ENCODE measurements around the gene ZKSCAN5.
"Not testable (repeated sequence)": the region's sequence is repeated elsewhere in the genome, so short reads cannot be mapped to it uniquely, and the experiment has no call there.

The ZKSCAN5 gene

DNA sequence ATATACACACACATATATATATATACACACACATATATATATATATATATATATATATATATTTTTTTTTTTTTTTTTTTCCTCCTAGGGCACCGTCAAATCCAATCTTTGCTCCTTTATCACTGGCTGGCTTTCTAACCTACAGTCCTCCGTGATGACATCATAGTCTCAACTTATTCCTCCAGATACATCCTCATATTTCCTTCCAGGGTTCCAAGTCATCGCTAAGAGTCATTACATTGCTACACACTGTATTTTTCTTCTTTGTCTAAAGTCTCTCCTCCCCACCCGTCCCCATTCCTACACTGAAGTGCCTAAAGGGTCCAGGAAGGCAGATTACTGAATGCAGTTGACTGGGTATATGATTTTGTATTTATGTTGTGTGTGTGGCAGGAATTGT, 48.6 kb downstream of the ZKSCAN5 start:
- H3K27me3 Mint-ChIP-seq, result no peaks in the 10 kb centered on the region
- peaks cover 79% of the 10 kb centered on the region for H3K36me3 Mint-ChIP-seq (ENCODE audit: low read depth)
- H3K9me3 Mint-ChIP-seq, result peaks cover 4% of the 10 kb centered on the region
- H3K27ac Mint-ChIP-seq, result no peak overlapping the region
- no peak overlapping the region for H3K4me3 Mint-ChIP-seq
- peaks cover 45% of the 10 kb centered on the region for H3K4me1 Mint-ChIP-seq (ENCODE audit: low read depth)
- DNase-seq, result no peak

DNA sequence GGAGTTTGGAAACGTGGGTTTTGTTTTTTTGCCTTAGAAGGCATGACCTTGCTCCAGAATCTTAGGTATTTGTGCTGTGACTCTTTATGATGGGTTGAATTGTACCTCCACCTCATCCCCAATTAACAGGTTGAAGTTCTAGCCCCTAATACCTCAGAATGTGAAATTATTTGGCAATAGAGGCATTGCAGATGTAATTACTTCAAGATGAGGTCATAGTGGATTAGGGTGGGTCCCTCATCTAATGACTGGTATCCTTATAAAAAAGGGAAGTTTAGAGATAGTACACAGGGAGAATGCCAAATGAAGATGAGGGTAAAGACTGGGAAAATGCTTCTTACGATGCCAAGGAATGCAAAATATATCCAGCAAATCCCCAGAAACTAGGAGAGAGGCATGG, 50.5 kb downstream of the ZKSCAN5 start:
- H3K4me1 Mint-ChIP-seq (ENCODE audit: low read depth), result peaks cover 46% of the 10 kb centered on the region

DNA sequence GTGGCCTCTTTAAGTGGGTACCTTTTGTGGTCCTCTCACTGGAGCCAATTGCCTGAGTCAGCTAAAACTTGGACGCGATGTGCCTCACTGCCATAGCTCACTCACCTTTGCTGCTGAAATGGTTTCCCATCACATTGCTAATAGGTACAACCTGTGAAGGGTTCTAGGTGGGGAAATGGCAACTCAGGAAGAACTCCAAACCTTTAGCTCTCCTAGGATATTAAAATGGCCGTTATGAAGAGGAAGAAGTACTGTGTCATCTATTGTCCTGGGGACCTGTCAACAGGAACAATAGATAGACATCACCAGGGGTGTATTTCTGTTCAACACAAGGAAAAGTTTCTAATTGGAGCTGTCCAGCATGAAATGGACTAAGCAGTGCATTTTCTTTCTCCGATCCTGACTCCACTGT, 52.7 kb downstream of the ZKSCAN5 start:
- no peaks in the 10 kb centered on the region for H3K9me3 Mint-ChIP-seq
- no peak for DNase-seq
- H3K36me3 Mint-ChIP-seq (ENCODE audit: low read depth), result peaks cover 86% of the 10 kb centered on the region
- no peaks in the 10 kb centered on the region for H3K27me3 Mint-ChIP-seq
- peak overlapping the region; percentile 94 for H3K4me3 Mint-ChIP-seq
- peaks cover 52% of the 10 kb centered on the region for H3K4me1 Mint-ChIP-seq (ENCODE audit: low read depth)
- peak overlapping the region; percentile 98 for H3K27ac Mint-ChIP-seq

More for the DNA sequence above, 50.5 kb downstream of the ZKSCAN5 start:
- Mint-ChIP-seq H3K27ac (peak overlapping the region; percentile 41), H3K27me3 (no peaks in the 10 kb centered on the region), H3K4me3 (no peak overlapping the region), H3K9me3 (no peaks in the 10 kb centered on the region), H3K36me3 (ENCODE audit: low read depth) (peaks cover 78% of the 10 kb centered on the region)
- DNase-seq, result no peak

- Mint-ChIP-seq H3K27me3 (no peaks in the 10 kb centered on the region), H3K36me3 (ENCODE audit: low read depth) (peaks cover 92% of the 10 kb centered on the region), H3K4me1 (ENCODE audit: low read depth) (peaks cover 53% of the 10 kb centered on the region), H3K27ac (peak overlapping the region; percentile 98), H3K4me3 (peak overlapping the region; percentile 94), H3K9me3 (no peaks in the 10 kb centered on the region)
- DNase-seq, result no peak
These were observed 53.5 kb downstream of the ZKSCAN5 start for GRCh38 chr7:99557940-99558305.

DNA sequence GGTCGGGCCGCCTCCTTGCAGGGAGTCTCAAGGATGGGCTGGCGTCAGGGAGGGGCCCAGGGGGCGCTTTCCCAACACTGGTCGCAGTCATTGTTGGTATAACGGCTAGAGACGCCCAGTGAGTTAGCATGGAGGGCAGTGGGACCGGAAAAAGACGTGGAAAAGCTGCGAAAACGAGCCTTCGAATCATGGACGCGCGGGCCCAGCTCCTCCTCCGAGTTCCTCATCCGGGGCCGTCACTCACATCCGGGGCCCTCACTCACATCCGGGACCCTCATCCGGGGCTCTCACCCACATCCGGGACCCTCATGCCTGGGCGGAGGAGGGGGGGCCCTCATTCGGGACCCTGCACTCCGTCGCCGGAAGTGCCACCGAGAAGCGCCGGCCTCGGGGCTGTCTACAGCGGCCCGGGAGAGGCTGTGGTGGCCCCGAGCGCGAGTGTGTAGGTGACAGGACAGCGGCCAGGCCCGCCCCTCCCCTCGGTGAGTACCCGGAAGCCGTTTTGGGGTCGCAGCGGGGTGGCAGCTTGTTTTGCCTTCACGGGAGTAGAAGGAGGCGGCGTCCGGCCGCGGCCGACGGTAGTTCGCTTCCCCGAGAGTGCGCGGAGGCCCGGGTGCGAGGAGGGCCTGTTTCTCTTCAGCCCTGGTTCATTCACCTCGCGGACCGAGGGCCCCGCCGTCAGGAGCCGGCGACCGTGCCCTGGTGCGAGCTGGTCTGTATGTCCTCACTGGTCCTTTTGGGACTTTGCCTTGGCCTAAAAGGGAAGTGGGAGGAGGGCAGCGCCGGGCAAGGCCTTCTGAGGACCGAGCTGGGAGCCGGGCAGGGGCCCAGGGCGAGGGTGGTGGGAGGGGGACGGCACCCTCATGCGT, 54.1 kb downstream of the ZKSCAN5 start, which contains the start of gene ZNF655:
Gene ZNF655 (plus strand): TSS at position 337 of the 869 bp plus-strand sequence. CDS start 1,918 bp downstream, outside the sequence.
- H3K9me3 Mint-ChIP-seq, result no peaks in the 10 kb centered on the region
- H3K27ac Mint-ChIP-seq, result peak within 1 kb of the TSS; percentile 98
- peaks cover 53% of the 10 kb centered on the region for H3K4me1 Mint-ChIP-seq (ENCODE audit: low read depth)
- H3K36me3 Mint-ChIP-seq (ENCODE audit: low read depth), result peaks cover 89% of the 10 kb centered on the region
- H3K4me3 Mint-ChIP-seq, result peak within 1 kb of the TSS; percentile 94
- H3K27me3 Mint-ChIP-seq, result no peaks in the 10 kb centered on the region
- peak; percentile 92 for DNase-seq

GRCh38 chr7:99559175-99559915, 54.9 kb downstream of the ZKSCAN5 start:
- H3K27ac Mint-ChIP-seq, result peak overlapping the region; percentile 98
- peak overlapping the region; percentile 94 for H3K4me3 Mint-ChIP-seq
- no peaks in the 10 kb centered on the region for H3K27me3 Mint-ChIP-seq
- no peak for DNase-seq
- peaks cover 91% of the 10 kb centered on the region for H3K36me3 Mint-ChIP-seq (ENCODE audit: low read depth)
- H3K4me1 Mint-ChIP-seq (ENCODE audit: low read depth), result peaks cover 58% of the 10 kb centered on the region
- H3K9me3 Mint-ChIP-seq, result no peaks in the 10 kb centered on the region

DNA sequence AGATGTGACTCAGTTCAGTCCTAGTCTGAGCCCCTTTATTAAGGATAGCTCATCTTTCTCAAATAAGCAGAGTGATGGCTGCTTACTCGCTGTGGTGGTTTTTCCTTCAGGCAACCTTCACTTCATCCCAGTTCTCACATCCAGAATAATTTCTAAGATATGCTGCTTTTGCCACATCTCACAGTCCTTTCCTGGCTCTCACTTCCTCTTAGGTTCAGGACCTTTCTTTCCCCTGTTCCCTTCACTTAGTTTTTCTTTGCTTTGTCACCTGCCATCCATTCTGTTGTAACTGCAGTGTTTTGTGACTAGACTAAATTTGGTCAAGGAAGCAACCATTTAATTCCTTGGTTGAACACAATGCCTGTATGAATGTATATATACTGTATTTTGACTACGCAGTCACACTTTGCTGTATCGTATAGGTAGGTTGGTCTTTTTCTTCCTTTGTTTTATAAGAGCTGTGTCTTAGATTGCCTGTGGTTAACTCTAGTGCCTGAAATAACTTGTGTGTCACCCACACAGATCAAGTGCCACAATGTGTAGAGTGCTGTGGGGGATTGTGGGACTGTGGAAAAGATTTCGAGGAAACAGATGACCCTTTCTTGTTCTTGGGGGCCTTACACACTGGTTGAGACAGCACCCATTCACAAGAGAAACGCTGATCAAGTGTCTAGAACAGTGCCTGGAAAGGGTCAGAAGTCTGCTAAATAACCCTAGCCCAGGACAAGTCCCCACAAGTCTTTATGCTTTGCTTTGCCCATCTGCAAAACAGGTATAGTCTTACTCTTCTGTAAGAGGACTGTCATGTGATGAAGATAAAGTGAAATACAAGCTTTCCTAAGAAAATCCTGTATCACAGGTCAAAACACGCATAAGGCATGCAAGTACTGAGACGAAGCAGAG, 56.6 kb downstream of the ZKSCAN5 start:
- Mint-ChIP-seq H3K4me3 (peak overlapping the region; percentile 94), H3K27ac (peak overlapping the region; percentile 98), H3K27me3 (no peaks in the 10 kb centered on the region), H3K36me3 (ENCODE audit: low read depth) (peaks cover 89% of the 10 kb centered on the region), H3K4me1 (ENCODE audit: low read depth) (peaks cover 59% of the 10 kb centered on the region), H3K9me3 (no peaks in the 10 kb centered on the region)
- no peak for DNase-seq

- H3K36me3 Mint-ChIP-seq (ENCODE audit: low read depth), result peaks cover 89% of the 10 kb centered on the region
- no peaks in the 10 kb centered on the region for H3K9me3 Mint-ChIP-seq
- DNase-seq, result no peak
- peaks cover 58% of the 10 kb centered on the region for H3K4me1 Mint-ChIP-seq (ENCODE audit: low read depth)
- peak overlapping the region; percentile 89 for H3K27ac Mint-ChIP-seq
- no peaks in the 10 kb centered on the region for H3K27me3 Mint-ChIP-seq
- H3K4me3 Mint-ChIP-seq, result no peak overlapping the region
These were observed 57.2 kb downstream of the ZKSCAN5 start for GRCh38 chr7:99561737-99562051.

DNA sequence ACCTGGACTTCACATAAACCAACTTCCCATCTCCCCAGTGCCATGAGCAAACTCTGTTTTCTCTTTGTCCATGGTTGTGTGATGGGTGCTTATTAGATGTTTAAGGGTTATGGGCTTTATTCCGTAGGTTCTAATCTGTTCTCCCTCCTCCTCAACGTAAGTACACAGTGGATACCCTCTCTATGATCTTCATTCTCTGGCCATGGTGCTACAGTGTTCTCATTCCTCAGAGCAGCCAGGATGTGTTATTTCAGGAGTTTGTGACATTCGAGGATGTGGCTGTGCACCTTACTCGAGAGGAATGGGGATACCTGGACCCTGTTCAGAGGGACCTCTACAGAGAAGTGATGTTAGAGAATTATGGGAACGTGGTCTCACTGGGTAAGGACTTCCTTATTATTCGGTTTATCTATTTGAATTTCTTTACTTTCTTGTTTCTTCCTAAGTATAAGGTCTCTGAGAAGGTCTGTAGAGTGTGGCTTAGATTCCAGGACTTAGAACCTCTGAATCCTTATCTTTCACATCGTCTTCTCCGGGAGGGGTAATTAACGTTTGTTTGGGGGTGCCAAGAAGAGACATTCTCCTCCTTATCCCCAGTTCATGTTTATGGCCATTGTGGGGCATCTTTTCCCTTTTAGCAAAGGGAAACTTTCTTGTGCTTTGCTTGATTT, 57.8 kb downstream of the ZKSCAN5 start:
- Mint-ChIP-seq H3K4me1 (ENCODE audit: low read depth) (peaks cover 53% of the 10 kb centered on the region), H3K36me3 (ENCODE audit: low read depth) (peaks cover 85% of the 10 kb centered on the region), H3K27ac (peak overlapping the region; percentile 89), H3K9me3 (no peaks in the 10 kb centered on the region), H3K27me3 (no peaks in the 10 kb centered on the region), H3K4me3 (peak overlapping the region; percentile 54)
- no peak for DNase-seq

DNA sequence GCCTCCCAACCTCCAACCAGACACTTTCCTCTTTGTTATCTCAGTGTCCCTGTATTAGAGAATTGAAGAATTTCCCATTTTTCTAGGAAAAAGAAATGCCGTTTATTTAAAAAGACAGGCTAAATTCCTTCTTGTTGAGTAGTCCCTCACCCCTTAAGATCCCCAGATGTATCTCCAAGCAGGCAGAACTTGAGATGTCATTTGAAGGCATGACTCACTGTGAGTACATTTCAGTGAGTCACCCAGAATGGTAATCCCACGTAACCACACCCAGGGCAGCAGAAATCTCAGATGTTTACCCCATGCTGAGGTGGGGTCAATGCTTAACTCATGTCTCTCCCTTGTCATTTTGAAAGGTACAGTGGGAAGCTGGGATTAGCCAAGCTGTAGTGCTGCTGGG, 58.4 kb downstream of the ZKSCAN5 start:
- Mint-ChIP-seq H3K27me3 (no peaks in the 10 kb centered on the region), H3K4me3 (peak overlapping the region; percentile 54), H3K27ac (peak overlapping the region; percentile 89), H3K36me3 (ENCODE audit: low read depth) (peaks cover 84% of the 10 kb centered on the region), H3K9me3 (no peaks in the 10 kb centered on the region), H3K4me1 (ENCODE audit: low read depth) (peaks cover 49% of the 10 kb centered on the region)
- peak; percentile 44 for DNase-seq

GRCh38 chr7:99563650-99564049, 59.2 kb downstream of the ZKSCAN5 start:
- peaks cover 47% of the 10 kb centered on the region for H3K4me1 Mint-ChIP-seq (ENCODE audit: low read depth)
- no peaks in the 10 kb centered on the region for H3K27me3 Mint-ChIP-seq
- H3K9me3 Mint-ChIP-seq, result no peaks in the 10 kb centered on the region
- peaks cover 79% of the 10 kb centered on the region for H3K36me3 Mint-ChIP-seq (ENCODE audit: low read depth)
- no peak for DNase-seq
- peak overlapping the region; percentile 74 for H3K27ac Mint-ChIP-seq
- H3K4me3 Mint-ChIP-seq, result no peak overlapping the region

DNA sequence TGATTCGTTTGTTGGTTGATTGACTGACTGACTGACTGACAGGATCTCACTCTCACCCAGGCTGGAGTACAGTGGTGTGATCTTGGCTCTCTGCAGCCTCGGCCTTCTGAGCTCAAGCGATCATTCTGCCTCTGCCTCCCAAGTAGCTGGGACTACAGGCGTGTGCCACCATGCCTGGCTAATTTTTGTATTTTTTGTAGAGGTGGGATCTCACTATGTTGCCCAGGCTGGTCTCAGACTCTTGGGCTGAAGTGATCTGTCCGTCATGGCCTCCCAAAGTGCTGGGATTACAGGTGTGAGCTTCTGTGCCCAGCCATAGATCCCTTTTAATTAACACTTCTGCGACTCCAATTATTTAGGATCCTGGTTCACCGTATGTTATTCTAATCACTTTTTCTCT, 64.3 kb downstream of the ZKSCAN5 start:
- not testable (repeated sequence) for H3K4me3 Mint-ChIP-seq, H3K27me3 Mint-ChIP-seq, H3K9me3 Mint-ChIP-seq, DNase-seq
- Mint-ChIP-seq H3K4me1 (ENCODE audit: low read depth) (peaks cover 13% of the 10 kb centered on the region), H3K27ac (peak overlapping the region; percentile 26), H3K36me3 (ENCODE audit: low read depth) (peaks cover 86% of the 10 kb centered on the region)

- Mint-ChIP-seq H3K27me3 (no peaks in the 10 kb centered on the region), H3K9me3 (no peaks in the 10 kb centered on the region), H3K4me1 (ENCODE audit: low read depth) (no peaks in the 10 kb centered on the region), H3K27ac (peak overlapping the region; percentile 12), H3K4me3 (no peak overlapping the region), H3K36me3 (ENCODE audit: low read depth) (peaks cover 74% of the 10 kb centered on the region)
- DNase-seq, result no peak
These were observed 67.3 kb downstream of the ZKSCAN5 start for GRCh38 chr7:99571768-99572167.

GRCh38 chr7:99573257-99573656, 68.8 kb downstream of the ZKSCAN5 start:
- Mint-ChIP-seq H3K4me3 (no peak overlapping the region), H3K36me3 (ENCODE audit: low read depth) (peaks cover 66% of the 10 kb centered on the region)

More at GRCh38 chr7:99573257-99573656, 68.8 kb downstream of the ZKSCAN5 start:
- H3K4me1 Mint-ChIP-seq (ENCODE audit: low read depth), result peaks cover 3% of the 10 kb centered on the region
- no peak for DNase-seq
- H3K27ac Mint-ChIP-seq, result peak overlapping the region; percentile 12
- H3K9me3 Mint-ChIP-seq, result no peaks in the 10 kb centered on the region
- H3K27me3 Mint-ChIP-seq, result no peaks in the 10 kb centered on the region

All from activated T-cell treated with anti-CD3 and anti-CD28 coated beads, Interleukin-2, amount 50 U/mL, for 24 hours (primary cell).